Astrocyte (in vitro differentiated cells and primary cell): ENCODE data around the gene TRPM4. TPM values are rescaled to one million over a fixed set of nuclear protein-coding genes. Genes with fewer than 3 reads are reported as not detected.
"Not testable (repeated sequence)": the region's sequence is repeated elsewhere in the genome, so short reads cannot be mapped to it uniquely, and the experiment has no call there.

Experiments
- DNase-seq: peaks from one replicate; pipeline ENCODE4 v3.0.0-alpha.2; 2010; ENCODE audit warnings: low read depth
- FAIRE-seq: peaks from 2 replicates; lab custom pipeline; 2011; peaks lifted over from hg19 to GRCh38; lab: Jason Lieb, UNC
- H2AFZ ChIP-seq: 2 replicates; pipeline ENCODE4 v1.6.0; 2012; ENCODE audit warnings: low read depth, low read length, inconsistent platforms
- H3K27ac ChIP-seq: 2 replicates; pipeline ENCODE4 v1.5.1; 2011; ENCODE audit warnings: low read depth, low read length, inconsistent platforms
- H3K27me3 ChIP-seq: 2 replicates; pipeline ENCODE4 v1.6.0; 2011; ENCODE audit warnings: low read length, inconsistent platforms; ENCODE audit not compliant: insufficient read depth
- H3K36me3 ChIP-seq: 2 replicates; pipeline ENCODE4 v1.5.1; 2011; ENCODE audit warnings: low read length, inconsistent platforms; ENCODE audit not compliant: insufficient read depth
- H3K4me1 ChIP-seq: 2 replicates; pipeline ENCODE4 v1.5.1; 2011; ENCODE audit warnings: low read length, inconsistent platforms; ENCODE audit not compliant: insufficient read depth
- H3K4me2 ChIP-seq: 2 replicates; pipeline ENCODE4 v1.6.0; 2012; ENCODE audit warnings: low read length, inconsistent platforms
- H3K4me3 ChIP-seq: 2 replicates; pipeline ENCODE4 v1.5.1; 2011; ENCODE audit warnings: low read depth, mild to moderate bottlenecking, low read length, inconsistent platforms; ENCODE audit not compliant: insufficient read depth
- H3K79me2 ChIP-seq: 2 replicates; pipeline ENCODE4 v1.6.0; 2012; ENCODE audit warnings: mild to moderate bottlenecking, low read length, inconsistent platforms; ENCODE audit not compliant: insufficient read depth
- H3K9ac ChIP-seq: 2 replicates; pipeline ENCODE4 v1.6.0; 2012; ENCODE audit warnings: mild to moderate bottlenecking, low read length, inconsistent platforms
- H3K9me3 ChIP-seq: 2 replicates; pipeline ENCODE4 v1.5.1; 2012; ENCODE audit warnings: low read depth, mild to moderate bottlenecking, low read length, inconsistent platforms; ENCODE audit not compliant: insufficient read depth
- H4K20me1 ChIP-seq: 2 replicates; pipeline ENCODE4 v1.6.0; 2012; ENCODE audit warnings: low read length, inconsistent platforms; ENCODE audit not compliant: insufficient read depth
- H3K27ac Mint-ChIP-seq: one replicate; pipeline ENCODE4 v1.8.0; 2021; ENCODE audit warnings: mild to moderate bottlenecking, mixed read lengths; ENCODE audit not compliant: unreplicated experiment
- H3K27me3 Mint-ChIP-seq: one replicate; pipeline ENCODE4 v1.8.0; 2021; ENCODE audit warnings: low read depth, mixed read lengths; ENCODE audit not compliant: unreplicated experiment
- H3K36me3 Mint-ChIP-seq: one replicate; pipeline ENCODE4 v1.8.0; 2021; ENCODE audit warnings: low read depth, mixed read lengths; ENCODE audit not compliant: unreplicated experiment
- H3K4me1 Mint-ChIP-seq: one replicate; pipeline ENCODE4 v1.8.0; 2021; ENCODE audit warnings: low read depth, mixed read lengths; ENCODE audit not compliant: unreplicated experiment
- H3K4me3 Mint-ChIP-seq: one replicate; pipeline ENCODE4 v1.8.0; 2021; ENCODE audit warnings: mild to moderate bottlenecking, moderate library complexity, mixed read lengths; ENCODE audit not compliant: unreplicated experiment
- H3K9me3 Mint-ChIP-seq: one replicate; pipeline ENCODE4 v1.8.0; 2021; ENCODE audit warnings: mild to moderate bottlenecking, mixed read lengths; ENCODE audit not compliant: unreplicated experiment
- EZH2 ChIP-seq: IDR thresholded peaks from 2 replicates; pipeline ENCODE4 v1.6.1; 2012; ENCODE audit warnings: mild to moderate bottlenecking, low read length, inconsistent platforms; ENCODE audit not compliant: insufficient read depth
- total RNA-seq: library from RNA; stranded (reverse); gene quantifications from 2 replicates; pipeline ENCODE4 v1.2.1, GENCODE V29; 2021
- TF ChIP-seq, protein P1 (sequence below): IDR thresholded peaks from 2 replicates; pipeline ENCODE4 v1.5.1; 2011; ENCODE audit warnings: low read depth, mild to moderate bottlenecking, inconsistent platforms, low read length, moderate library complexity; ENCODE audit not compliant: insufficient read depth

TRPM4 gene
- total RNA-seq, 1 donor from 2014 or later = 26.3 TPM

DNA sequence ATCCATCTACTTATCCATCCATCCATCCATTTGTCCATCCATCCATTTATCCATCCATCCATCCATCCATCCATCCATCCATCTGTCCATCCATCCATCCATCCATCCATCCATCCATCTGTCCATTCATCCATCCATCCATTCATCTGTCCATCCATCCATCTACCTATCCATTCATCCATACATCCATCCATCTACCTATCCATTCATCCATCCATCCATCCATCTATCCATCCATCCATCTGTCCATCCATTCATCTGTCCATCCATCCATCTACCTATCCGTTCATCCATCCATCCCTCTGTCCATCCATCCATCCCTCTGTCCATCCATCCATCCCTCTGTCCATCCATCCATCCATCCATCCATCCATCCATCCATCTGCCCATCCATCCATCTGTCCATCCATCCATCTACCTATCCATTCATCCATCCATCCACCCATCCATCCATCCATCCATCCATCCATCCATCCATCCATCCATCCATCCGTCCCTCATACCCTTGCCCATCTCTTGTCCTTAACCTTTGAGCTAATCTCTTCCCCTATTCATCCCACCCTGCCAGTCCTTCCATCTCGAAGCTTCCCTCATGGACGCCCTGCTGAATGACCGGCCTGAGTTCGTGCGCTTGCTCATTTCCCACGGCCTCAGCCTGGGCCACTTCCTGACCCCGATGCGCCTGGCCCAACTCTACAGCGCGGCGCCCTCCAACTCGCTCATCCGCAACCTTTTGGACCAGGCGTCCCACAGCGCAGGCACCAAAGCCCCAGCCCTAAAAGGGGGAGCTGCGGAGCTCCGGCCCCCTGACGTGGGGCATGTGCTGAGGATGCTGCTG is 24.6 kb downstream of the TRPM4 start:
- FAIRE-seq = not testable (repeated sequence)
- peak overlapping the region; percentile 11 for H3K4me3 Mint-ChIP-seq

DNA sequence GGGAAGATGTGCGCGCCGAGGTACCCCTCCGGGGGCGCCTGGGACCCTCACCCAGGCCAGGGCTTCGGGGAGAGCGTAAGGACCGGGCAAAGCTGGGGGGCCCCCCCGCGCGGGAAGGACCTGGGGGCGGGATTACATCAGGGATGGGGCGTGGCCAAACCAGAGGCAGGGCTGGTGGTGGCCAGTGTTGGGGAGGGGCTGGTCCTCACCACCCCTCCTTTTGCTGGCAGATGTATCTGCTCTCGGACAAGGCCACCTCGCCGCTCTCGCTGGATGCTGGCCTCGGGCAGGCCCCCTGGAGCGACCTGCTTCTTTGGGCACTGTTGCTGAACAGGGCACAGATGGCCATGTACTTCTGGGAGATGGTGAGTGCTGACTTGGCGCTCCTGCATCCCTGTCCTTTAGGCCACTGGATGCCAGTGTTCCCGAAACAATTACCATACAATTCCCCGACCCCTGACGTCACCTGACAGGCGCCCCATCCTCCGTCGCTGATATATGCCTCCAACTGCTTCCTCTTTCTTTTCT is 25.3 kb downstream of the TRPM4 start:
- TF ChIP-seq, protein P1, sequence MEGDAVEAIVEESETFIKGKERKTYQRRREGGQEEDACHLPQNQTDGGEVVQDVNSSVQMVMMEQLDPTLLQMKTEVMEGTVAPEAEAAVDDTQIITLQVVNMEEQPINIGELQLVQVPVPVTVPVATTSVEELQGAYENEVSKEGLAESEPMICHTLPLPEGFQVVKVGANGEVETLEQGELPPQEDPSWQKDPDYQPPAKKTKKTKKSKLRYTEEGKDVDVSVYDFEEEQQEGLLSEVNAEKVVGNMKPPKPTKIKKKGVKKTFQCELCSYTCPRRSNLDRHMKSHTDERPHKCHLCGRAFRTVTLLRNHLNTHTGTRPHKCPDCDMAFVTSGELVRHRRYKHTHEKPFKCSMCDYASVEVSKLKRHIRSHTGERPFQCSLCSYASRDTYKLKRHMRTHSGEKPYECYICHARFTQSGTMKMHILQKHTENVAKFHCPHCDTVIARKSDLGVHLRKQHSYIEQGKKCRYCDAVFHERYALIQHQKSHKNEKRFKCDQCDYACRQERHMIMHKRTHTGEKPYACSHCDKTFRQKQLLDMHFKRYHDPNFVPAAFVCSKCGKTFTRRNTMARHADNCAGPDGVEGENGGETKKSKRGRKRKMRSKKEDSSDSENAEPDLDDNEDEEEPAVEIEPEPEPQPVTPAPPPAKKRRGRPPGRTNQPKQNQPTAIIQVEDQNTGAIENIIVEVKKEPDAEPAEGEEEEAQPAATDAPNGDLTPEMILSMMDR = no peak
- TF ChIP-seq EZH2 = no peak
- no peak overlapping the region for H3K4me3 ChIP-seq
- H3K27ac Mint-ChIP-seq = no peak overlapping the region

More for the DNA sequence above, 24.6 kb downstream of the TRPM4 start:
- H3K4me3 ChIP-seq, H3K36me3 ChIP-seq, H3K9ac ChIP-seq, H3K4me1 Mint-ChIP-seq, H3K4me2 ChIP-seq, H3K79me2 ChIP-seq, DNase-seq, H3K27me3 Mint-ChIP-seq, H4K20me1 ChIP-seq, H3K27ac Mint-ChIP-seq, H3K9me3 ChIP-seq, H3K27ac ChIP-seq, H2AFZ ChIP-seq, H3K4me1 ChIP-seq, H3K27me3 ChIP-seq: not testable (repeated sequence)
- Mint-ChIP-seq H3K36me3 (peaks cover 45% of the 10 kb centered on the region), H3K9me3 (peaks cover 15% of the 10 kb centered on the region)

DNA sequence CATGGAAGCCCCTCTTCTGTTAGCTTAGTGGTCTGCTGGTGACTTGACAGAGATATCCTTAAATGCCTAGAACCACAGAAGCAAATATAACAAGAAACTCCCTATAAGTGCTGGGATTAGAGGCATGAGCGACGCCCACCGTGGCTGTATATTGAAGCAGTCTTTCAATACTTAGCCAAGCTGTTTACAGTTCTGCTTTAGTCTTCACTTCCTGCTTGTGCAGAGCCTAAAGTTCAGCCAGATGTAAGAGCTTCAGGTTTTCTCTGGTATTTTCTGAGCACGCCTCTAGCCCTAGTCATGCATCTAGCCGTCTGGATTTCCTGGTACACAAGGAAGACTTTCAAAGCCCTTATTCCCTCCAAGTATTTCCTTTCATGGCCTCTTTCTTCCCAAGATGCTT is 28.5 kb downstream of the TRPM4 start:
- Mint-ChIP-seq H3K36me3 (peaks cover 62% of the 10 kb centered on the region), H3K27ac (no peak overlapping the region), H3K4me1 (no peaks in the 10 kb centered on the region), H3K4me3 (no peak overlapping the region), H3K27me3 (no peaks in the 10 kb centered on the region), H3K9me3 (peaks cover 17% of the 10 kb centered on the region)
- Histone ChIP-seq H2AFZ (no peak overlapping the region), H3K27ac (no peak overlapping the region), H4K20me1 (no peaks in the 10 kb centered on the region), H3K4me2 (no peak overlapping the region), H3K4me1 (no peaks in the 10 kb centered on the region), H3K36me3 (peaks cover 11% of the 10 kb centered on the region), H3K9me3 (no peaks in the 10 kb centered on the region), H3K4me3 (no peak overlapping the region), H3K79me2 (no peaks in the 10 kb centered on the region), H3K27me3 (no peaks in the 10 kb centered on the region), H3K9ac (no peak overlapping the region)
- DNase-seq (no peak), FAIRE-seq (no peak)
- TF ChIP-seq EZH2 = no peak
- TF ChIP-seq, protein P1 = no peak

More for the DNA sequence above, 25.3 kb downstream of the TRPM4 start:
- H3K9me3 ChIP-seq = no peaks in the 10 kb centered on the region
- no peak overlapping the region for H3K4me2 ChIP-seq
- H3K27me3 Mint-ChIP-seq = no peaks in the 10 kb centered on the region
- H3K4me1 ChIP-seq = no peaks in the 10 kb centered on the region
- no peak overlapping the region for H3K4me3 Mint-ChIP-seq
- H4K20me1 ChIP-seq = no peaks in the 10 kb centered on the region
- no peaks in the 10 kb centered on the region for H3K36me3 ChIP-seq
- DNase-seq (no peak), FAIRE-seq (no peak)
- H3K9ac ChIP-seq = no peak overlapping the region
- H3K27ac ChIP-seq = no peak overlapping the region
- no peak overlapping the region for H2AFZ ChIP-seq
- no peaks in the 10 kb centered on the region for H3K79me2 ChIP-seq
- H3K27me3 ChIP-seq = no peaks in the 10 kb centered on the region
- peaks cover 51% of the 10 kb centered on the region for H3K36me3 Mint-ChIP-seq
- no peaks in the 10 kb centered on the region for H3K4me1 Mint-ChIP-seq
- H3K9me3 Mint-ChIP-seq = peaks cover 15% of the 10 kb centered on the region
